ENCODE data around the gene PTBP2.

- TF ChIP-seq EZH2 (IDR thresholded peaks at IDR 0.05; ENCODE audit: borderline replicate concordance, low read depth, low read length, severe bottlenecking) = no peak
- TF ChIP-seq, protein P1, sequence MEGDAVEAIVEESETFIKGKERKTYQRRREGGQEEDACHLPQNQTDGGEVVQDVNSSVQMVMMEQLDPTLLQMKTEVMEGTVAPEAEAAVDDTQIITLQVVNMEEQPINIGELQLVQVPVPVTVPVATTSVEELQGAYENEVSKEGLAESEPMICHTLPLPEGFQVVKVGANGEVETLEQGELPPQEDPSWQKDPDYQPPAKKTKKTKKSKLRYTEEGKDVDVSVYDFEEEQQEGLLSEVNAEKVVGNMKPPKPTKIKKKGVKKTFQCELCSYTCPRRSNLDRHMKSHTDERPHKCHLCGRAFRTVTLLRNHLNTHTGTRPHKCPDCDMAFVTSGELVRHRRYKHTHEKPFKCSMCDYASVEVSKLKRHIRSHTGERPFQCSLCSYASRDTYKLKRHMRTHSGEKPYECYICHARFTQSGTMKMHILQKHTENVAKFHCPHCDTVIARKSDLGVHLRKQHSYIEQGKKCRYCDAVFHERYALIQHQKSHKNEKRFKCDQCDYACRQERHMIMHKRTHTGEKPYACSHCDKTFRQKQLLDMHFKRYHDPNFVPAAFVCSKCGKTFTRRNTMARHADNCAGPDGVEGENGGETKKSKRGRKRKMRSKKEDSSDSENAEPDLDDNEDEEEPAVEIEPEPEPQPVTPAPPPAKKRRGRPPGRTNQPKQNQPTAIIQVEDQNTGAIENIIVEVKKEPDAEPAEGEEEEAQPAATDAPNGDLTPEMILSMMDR (IDR thresholded peaks at IDR 0.05; ENCODE audit: borderline replicate concordance, extremely low read depth, low read length, poor library complexity, severe bottlenecking) = no peak
Measured at GRCh38 chr1:96790599-96790998, 69.0 kb downstream of the PTBP2 start.
